Fibroblast of skin of abdomen (primary cell): ENCODE results near the gene LETM1.

Experiments
- DNase-seq: peaks from one replicate; pipeline ENCODE4 v3.0.0-alpha.2; 2013

LETM1 gene

DNA sequence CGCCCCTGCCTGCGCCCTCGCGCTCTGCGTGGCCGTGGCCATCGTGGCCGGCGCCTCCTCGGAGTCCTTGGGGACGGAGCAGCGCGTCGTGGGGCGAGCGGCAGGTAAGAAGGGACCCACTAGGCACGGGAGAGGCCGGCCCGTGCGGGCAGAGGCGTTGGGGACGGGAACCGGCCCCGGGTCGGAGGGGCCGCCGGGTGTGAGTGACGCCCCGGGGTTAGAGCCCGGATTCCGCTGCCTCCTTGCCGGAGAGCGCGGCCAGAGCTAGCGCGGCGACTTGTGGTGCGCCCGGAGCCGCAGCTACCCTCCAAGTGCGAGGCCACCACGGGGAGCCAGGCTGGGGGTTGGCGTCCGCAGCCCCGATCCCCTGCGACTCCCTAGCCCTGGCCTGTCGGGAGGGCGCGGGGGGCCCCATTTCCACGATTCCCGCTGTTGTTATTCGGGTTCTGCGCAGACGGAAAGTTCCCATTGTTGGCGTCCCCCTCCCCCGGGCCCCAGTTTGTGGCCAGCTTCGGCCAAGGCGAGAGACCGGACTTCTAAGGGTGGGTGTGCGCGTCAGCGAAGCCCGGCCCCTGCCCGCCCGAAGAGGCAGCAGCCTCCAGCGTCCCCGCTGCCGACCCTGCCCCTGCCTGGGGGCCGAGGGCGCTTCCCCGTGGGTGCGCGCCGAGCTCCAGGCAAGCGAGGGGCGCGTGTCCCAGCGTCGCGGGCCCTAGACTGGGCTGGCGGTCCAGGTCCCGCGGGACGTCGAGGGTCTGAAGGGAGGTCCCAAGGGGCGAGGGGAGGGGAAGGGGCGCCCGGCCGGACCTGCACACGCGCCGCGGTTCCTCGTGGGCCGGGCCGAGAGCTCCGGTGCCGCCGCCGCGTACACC lies 61.8 kb downstream of the LETM1 start:
- no peak for DNase-seq

DNA sequence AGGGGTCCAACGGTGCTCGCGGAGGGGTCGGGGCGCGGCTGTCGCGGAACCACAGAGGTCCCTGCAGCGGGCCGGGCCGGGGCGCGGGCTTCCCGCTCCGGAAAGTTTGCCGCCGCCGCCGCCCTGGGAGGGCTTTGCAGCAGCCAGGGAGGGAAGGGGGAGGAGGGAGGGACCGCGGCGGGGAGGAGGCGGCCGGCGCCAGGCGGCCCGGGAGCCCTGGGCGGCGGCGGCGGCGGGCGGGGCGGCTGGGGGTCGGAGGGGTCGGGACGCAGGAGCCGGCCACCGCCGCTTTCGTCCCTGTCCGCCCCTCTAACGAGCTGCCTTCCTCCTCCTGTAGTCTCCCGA lies 62.5 kb downstream of the LETM1 start:
- DNase-seq: no peak

DNA sequence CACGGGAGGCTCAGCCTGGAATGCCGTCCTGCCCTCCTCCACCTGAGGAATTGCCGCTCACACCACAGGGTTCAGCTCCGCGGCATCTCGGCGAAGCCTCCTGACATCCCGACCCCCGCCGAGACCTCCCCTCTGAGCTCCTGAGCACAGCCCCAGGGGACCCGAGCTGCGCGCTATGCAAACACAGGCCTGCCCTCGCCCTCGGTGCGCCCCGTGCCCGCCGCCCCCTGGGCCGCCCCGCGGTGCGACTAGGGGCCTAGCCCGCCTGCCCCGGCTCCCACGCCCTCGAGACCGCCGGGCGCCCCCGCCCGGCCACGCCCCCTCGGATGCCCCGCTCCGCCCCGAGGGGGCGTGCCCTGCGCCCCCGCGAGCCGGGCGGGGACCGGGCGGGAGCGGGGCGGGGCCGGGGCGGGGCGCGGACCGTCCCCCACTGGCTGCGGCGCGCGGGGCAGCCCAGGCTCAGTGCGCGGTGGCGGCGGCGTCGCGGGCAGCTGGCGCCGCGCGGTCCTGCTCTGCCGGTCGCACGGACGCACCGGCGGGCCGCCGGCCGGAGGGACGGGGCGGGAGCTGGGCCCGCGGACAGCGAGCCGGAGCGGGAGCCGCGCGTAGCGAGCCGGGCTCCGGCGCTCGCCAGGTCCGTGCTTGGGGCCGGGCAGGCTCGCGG lies 63.0 kb downstream of the LETM1 start, which contains the start of gene FGFR3:
FGFR3 (plus strand) TSS at position 462 of the 664 bp plus-strand sequence. CDS start 642 bp downstream, outside the sequence.
- DNase-seq: peak; percentile 17

DNA sequence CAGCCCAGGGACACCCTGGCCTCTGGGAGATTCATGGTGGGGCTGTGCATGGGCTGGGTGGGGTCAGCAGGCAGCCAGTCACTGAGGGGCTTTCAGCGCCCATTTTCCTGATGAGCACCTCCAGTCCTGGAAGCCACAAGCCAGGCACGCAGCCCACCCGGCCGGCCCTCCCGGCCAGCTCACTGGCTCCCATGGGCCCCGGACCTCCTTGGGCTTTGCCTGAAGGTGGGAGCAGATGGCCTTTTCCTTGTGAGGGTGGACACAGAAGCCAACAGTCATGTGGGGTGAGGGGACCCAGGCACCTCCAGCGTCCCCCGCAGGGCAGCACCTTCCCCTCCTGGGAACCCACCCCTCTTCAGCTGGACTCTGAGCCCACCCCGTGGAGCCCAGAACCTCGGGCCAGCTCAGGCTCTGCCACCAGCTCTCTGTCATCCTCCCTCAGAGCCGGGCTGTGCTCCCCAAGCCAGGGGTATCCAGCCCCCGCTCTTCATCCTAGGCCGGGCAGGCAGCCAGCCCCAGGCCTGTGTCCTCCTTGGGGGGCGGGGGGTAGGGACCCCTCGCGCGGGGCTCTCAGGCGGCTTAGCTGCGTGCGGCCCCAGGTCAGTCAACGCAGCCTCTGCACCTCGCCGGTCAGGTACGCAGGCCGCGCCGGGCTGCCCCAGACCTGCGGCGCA lies 63.7 kb downstream of the LETM1 start:
- no peak for DNase-seq

DNA sequence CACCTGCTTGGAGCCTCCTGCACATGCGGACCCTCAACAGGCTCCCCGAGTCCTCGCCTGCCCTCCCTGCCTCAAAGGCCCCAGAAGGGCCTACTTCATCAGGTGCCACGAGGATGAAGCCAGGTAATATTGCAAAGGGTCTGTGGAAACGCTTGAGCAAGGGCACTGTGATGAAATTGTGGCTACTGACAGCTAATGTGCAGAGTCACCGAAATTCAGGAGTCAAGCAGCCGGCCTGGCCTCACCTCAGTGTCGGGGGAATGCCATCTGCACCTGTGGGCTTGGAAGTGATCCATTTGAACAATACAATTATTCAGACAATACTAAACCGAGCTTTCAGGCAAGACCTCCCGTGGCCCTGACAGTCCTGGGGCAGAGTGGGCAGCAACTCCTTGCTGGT lies 66.0 kb downstream of the LETM1 start:
- DNase-seq: no peak

DNA sequence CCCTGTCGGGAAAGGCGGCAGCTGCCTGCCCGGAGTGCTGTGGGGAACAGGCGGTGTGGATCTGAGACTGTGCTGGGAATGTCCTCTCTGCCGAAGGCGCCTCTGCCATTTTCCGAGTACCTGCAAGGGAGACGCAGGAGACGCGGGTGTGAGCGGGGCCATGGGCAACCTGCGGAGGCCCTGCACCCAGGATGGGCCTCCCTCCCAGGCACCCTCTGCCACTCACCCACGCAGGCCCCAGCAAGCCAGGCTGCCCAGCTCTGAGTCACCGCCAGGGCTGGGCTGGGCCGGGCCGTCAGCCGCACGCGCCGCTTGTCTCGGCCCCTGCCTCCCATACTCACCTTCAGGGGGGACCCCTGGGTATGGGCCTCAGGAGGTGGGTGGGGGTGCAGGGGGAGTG lies 66.4 kb downstream of the LETM1 start:
- no peak for DNase-seq

DNA sequence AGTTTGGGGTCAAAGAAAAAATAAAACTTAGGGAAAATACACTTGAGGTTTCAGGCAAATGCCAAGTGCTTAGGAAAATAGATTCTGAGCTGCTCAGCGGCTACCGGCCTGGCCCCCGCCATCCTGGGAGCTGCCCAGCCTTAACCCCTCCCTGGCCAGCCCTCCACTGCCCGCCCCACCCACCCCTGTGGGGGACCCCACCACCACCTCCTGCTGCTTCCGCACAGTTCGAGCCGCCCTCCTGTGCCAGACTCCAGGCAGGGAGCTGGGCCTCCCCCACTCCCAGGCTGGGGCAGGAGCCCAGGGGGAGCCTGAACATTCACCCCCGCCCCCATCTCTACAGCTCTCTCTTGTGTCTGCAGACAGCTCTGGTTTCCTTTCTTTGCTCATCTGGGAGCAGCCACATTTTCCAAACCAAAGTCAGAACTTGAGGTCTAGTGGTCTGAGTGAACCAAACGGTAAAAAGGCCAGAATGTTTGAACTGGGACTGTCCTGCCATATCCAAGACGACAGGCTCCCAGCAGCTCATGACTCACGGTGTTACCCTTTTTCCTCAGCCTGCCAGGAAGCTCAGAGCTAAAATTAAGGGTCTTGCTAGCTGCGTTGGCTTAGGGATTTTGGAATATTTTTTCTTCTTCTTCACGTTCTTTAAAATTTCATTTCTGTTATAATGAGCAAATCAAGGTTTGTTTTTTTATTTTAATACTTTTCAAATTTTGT lies 67.5 kb downstream of the LETM1 start:
- DNase-seq: no peak

DNA sequence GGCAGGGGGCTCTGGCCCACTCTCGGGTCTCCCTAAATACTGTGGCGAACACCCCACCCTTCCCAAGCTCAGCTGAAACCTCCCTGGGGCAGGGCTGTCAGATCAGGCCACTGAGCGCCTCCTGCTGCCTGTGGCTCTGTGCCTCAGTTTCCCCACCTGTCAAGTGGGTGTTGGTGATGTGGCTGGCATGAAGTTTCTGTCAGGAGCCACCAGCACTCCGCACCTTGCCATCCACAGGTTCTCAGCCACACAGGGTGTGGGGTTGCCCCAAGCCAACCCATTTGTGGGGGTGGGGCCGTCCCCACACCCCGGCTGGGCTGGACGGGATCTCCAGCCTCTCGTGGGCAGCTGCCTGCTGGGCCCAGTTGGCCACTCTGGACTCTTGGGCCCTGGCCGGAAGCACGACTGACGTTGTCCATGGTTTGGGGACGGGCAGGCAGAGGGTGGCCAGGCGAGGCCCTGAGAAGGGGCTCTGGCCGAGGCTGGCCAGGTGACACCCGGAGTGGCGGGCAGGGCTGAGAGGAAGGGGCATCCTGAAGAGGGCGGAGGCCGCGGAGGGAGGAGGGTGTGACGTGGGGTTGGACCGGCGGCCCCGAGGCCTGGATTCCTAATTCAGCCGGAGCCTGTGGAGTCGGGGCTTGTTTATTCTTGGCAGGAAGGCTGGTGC lies 68.4 kb downstream of the LETM1 start:
- DNase-seq: no peak

DNA sequence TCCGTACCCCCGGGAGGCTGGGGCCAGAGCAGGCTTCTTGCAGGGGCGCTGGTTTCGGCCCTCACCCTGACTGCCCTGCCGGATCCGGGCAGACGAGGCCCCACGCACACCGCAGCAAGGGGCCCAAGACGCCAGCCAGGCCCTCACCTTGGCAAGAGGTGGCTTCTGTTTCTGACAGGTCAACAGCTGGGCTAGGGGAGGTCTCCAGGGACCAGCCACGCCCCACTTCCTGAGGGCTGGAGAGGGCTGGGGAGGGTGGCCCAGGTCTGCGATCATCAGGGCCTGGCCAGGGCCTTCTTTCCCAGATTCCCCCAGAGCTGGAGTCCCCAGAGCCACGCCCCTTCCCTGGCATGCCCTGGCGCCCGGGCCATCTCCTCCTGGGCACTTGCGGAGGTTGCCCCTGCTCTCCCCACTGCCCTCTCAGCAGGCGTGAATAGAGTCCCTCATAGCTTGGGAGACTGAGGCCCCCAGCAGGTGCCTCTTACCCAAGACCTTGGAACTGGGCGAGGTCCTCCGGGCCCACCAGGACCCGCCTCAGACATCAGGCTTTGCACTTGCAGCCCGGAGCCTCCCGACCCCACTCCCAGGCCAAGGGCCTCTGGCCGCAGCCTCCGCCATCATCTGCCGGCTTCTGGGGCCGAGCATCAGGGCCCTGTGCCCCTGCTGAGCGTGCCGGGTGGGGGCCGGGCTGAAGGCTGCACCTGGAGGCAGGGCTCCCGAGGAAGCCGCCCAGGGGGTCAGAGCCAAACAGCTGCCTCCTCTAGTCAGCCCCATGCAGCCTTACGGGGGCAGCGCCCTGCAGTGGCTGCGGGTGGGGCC lies 69.2 kb downstream of the LETM1 start:
- DNase-seq: no peak

DNA sequence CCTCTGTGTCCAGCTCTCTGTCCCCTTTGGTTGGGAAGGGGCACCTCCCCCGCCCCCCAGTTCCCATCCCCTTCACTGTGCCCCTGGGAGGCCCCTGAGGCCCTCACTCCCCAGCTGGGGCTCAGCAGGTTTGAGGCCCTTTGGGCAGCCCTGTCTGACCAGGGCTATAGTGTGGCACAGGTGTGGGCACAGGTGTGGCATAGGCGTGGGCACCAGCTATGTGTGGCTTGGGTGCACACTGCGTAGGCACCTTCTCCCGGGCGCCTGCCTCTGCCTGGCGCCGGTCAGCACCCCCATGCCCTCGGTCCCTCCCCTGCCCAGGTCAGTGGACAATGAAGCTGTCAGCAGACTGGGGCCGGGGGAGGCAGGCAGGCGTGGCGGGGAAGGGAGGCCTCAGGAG lies 70.4 kb downstream of the LETM1 start:
- DNase-seq: no peak

DNA sequence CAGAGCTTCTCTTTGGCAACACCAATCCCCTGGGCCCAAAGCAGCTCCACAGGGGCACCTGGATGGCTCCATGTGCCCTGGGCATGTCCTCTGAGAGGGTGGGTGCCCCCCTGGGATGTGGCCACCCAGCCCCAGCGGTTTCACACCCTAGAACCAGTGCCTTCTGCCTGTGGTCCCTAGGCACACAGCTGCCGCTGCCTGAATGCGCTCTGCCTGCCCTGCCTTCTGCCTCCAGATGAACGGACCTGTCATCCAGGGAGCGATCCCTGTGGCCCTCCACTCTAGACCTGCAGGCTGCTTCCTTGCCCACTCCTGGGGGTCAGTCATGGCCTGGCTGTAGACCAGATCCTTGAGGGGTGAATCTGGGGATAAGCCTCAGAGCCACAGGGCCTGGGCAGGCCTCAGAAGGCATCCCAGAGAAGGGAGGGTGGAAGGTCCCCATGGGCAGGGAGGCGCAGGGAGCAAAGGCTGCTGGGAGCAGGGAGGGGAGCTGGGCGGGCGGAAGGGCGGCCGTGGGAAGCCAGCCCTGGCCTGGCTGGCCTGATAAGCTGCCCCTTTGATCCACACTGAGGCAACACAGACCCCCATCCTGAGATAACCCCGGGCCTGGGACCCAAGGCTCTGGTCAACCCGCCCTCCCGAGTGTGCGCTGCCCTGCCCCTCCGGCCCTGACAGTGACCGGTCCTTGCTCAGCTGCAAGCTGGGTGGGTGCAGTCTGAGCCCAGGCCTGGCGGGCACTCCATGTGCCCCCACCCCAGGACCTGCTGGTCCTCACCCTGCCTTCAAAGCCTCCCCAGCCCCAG lies 71.0 kb downstream of the LETM1 start:
- DNase-seq: no peak

DNA sequence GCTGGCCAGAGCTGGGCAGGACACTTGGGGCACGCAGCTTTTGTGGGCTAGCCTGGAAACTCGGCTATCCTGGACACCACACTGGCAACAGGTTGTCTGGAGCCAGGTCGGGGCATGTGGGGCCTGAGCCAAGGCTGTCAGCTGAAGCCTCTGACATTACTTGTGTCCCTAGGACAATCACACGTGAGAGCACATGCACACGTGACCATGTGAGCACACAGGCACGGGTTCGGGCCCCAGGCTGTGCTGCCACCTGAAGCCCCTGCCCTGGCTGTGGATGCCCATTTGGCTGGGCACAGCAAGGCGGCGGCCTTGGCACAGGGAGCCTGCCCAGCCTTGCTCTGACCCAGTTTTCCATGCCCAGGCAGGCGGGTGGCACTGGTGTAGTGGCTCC lies 71.6 kb downstream of the LETM1 start:
- DNase-seq: no peak

DNA sequence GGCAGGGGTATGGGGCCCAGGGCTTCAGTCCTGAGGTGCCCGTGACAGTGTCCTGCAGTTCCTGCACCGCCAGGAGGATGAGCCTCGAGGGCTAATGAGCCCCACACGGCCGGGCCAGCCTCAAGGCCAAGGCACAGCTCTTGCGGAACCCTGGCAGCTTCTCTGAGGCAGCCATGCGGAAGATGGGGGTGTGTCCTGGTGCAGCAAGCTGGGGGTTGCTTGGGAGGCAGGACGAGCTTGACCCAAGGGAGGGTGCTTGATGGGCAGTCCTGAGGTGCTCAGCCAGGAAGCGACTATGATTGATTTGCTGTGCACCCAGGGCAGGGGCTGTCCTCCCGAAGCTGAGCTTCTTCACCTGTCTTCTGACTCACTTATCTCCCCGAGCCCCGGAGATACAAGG lies 72.0 kb downstream of the LETM1 start:
- no peak for DNase-seq

DNA sequence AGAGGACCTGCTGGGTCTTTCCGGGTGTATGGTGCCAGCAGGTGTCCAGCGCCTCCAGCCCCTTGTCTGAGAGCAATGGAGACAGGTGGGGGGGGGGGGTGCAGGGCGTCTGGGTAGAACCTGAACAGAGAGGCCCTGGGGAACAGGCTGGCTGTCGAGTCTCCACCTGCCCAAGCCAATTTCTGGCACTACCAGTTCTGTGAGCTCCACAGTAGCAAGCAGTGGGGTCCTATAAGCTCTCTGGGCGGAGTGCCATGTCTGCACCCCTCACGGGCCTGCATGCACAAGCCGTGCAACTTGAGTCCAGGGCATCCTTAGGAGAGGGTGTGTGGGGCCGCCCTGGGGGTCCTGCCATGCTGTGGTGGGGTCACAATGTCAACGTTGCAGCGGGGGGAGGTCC lies 72.9 kb downstream of the LETM1 start:
- no peak for DNase-seq

DNA sequence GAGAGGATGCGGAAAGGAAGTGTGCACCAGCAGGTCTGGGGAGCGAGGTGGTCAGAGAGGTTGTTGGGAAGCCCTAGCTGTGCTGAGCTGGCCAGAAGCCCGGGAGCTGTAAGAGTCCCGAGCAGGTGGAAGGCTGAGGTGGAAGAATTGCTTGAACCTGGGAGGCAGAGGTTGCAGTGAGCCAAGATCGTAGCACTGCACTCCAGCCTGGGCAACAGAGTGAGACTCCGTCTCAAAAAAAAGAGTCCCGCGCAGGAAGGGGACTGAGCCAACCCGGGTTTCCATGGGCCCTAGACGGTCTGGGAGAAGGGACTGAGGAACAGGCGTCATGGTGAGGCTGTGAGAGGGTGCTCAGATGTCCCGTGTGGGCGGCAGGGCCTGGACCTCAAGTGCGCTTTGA lies 75.5 kb downstream of the LETM1 start:
- DNase-seq: no peak

DNA sequence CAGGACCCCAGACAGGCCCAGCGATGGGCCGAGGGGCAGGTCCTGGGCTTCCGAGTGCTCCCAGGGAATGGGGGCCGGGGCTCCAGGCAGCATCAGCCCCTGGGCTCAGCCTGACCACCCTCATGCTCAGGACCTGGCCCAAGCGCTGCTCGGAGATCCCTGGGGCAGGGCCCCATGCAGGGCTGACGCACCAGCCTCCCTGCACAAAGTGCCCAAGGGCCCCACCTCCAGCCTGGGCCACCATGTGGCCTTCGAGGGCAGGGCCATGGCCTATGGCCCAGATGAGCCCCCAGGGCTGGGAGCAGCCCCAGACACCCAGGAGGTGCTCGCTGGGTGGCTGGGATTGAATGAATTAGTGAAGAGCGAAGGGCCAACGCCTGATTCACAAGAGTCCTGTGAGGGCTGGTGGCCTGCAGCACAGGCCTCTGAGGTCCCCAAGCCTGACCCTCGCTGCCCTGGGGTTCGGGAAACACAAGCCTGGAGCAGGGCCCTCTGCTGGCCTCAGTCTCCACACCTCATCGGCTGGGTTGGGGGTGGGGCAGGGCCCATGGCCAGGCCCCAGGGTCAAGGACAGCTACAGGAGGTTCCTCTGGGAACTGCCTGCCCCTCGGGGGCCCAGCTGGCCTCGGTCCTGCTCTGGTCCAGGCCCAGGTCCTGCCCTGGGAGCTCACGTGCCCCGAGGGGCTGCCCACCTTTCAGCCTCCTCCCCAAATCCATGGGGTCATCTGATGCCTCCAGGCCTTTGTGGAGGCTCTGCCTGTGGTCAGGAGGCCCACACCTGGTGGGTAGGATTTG lies 76.2 kb downstream of the LETM1 start:
- DNase-seq: no peak

DNA sequence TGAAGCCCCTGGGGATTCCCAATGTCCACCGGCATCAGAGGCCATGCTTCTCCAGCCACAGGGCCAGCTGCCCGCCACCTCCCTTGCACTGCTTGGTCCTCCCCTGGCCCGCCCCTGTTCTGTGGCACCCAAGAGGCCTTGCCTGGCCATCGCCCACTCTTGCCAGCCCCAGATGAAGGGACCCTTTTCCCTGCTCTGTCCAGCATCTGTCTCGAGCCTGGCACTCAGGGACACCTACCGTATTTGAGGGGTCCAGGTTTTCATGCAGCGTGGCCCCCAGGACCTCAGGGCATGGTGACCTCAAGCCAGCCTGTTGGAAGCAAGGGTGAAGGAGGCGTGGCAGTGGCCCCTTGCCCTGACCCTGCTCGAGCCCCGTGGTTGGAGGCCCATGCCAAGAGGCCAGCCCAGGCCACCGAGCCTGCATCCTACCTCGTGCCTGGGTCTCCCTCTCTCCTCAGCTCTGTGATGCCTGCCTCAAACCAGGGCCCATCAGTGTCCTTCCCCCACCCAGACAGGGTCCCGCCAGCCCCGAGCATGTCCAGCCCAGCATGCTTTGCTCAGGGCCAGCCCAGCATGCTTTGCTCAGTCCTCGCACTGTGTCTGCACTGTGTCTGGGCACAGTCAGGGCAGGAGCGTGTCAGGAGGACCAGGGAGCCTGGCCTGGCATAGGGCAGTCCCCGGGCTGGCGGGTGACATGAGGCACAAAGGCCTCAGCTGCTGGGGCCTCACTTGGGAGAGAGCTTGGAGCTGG lies 77.1 kb downstream of the LETM1 start:
- DNase-seq: no peak

DNA sequence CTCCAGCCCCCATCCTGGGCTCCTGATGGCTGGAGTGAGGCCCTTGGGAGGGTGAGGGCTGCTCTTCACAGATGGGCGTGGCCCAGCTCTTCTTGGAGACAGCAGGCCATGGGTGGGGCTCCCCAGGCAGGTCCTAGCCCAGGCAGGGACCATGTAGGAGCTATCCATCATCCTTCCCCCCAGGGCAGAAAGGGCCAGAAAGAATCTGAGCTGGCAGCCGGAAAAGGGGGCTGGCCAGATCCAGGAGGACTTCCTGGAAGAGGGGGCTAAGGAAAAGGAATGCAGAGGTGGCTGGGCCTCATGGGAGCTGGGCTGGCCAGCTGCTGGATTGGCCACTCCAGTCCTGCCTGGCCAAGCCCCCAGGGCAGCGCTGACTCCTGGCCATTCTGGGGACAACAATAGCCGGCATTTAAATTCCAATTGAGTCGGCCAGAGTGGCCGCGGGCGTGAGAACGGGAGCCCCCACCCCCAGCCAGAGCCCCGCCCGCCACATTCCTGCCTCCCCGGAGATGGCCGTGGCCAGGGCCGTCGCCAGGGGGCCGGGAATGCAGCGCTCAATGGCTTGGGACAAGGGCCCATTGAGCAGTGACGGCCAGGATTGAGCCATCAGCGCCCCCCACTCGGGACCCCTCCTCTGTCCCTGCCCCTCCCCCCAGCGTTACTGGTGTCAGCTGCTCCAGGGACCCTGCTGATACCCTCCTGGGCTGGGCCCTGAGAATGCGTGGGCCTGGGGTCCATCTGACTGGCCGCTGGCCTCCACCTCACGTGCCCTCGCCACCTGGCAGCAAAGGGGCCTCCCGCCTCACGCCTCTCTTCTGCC lies 77.9 kb downstream of the LETM1 start:
- peak; percentile 23 for DNase-seq
